RPMI7951 (cell line): ENCODE results near the gene HS3ST4. TPM values are rescaled to one million over a fixed set of nuclear protein-coding genes. Genes with fewer than 3 reads are reported as not detected.

Experiments used
- DNase-seq: peaks from one replicate; pipeline ENCODE4 v3.0.0-alpha.2; 2012; ENCODE audit warnings: low read depth
- total RNA-seq: library from RNA; depleted of rRNA; stranded (reverse); fragments of >200 nt; shearing (Covaris generic); gene quantifications from 2 replicates; pipeline ENCODE4 v1.2.3, GENCODE V29; 2014

The HS3ST4 gene
- total RNA-seq, 1 experiment from 2014 or later = not detected

- DNase-seq = peak; percentile 3
These were observed 132.1 kb downstream of the HS3ST4 start for GRCh38 chr16:25823891-25824290.

- no peak for DNase-seq
These were observed 135.9 kb downstream of the HS3ST4 start for GRCh38 chr16:25827709-25828108.

GRCh38 chr16:25828510-25828909 lies 136.8 kb downstream of the HS3ST4 start:
- DNase-seq = no peak

- DNase-seq = no peak
These were observed 140.5 kb downstream of the HS3ST4 start for GRCh38 chr16:25832291-25832690.

GRCh38 chr16:25834101-25834500 lies 142.3 kb downstream of the HS3ST4 start:
- no peak for DNase-seq

- DNase-seq = no peak
These were observed 143.4 kb downstream of the HS3ST4 start for GRCh38 chr16:25835126-25835525.

- peak; percentile 47 for DNase-seq
These were observed 147.0 kb downstream of the HS3ST4 start for GRCh38 chr16:25838724-25839186.

GRCh38 chr16:25841761-25842160 lies 150.0 kb downstream of the HS3ST4 start:
- DNase-seq = no peak

- no peak for DNase-seq
These were observed 154.1 kb downstream of the HS3ST4 start for GRCh38 chr16:25845901-25846300.

GRCh38 chr16:25854141-25854540 lies 162.4 kb downstream of the HS3ST4 start:
- DNase-seq = no peak

- no peak for DNase-seq
These were observed 163.3 kb downstream of the HS3ST4 start for GRCh38 chr16:25855063-25855462.

- no peak for DNase-seq
These were observed 164.1 kb downstream of the HS3ST4 start for GRCh38 chr16:25855818-25856217.

GRCh38 chr16:25859645-25860044 lies 167.9 kb downstream of the HS3ST4 start:
- DNase-seq = no peak

GRCh38 chr16:25867041-25867440 lies 175.3 kb downstream of the HS3ST4 start:
- DNase-seq = no peak

GRCh38 chr16:25868106-25868505 lies 176.3 kb downstream of the HS3ST4 start:
- DNase-seq = no peak

- DNase-seq = no peak
These were observed 177.1 kb downstream of the HS3ST4 start for GRCh38 chr16:25868706-25869370.

- no peak for DNase-seq
These were observed 180.8 kb downstream of the HS3ST4 start for GRCh38 chr16:25872369-25873070.

GRCh38 chr16:25874196-25874595 lies 182.4 kb downstream of the HS3ST4 start:
- DNase-seq = no peak

GRCh38 chr16:25875956-25876598 lies 184.3 kb downstream of the HS3ST4 start:
- DNase-seq = no peak

- DNase-seq = no peak
These were observed 185.3 kb downstream of the HS3ST4 start for GRCh38 chr16:25877103-25877502.

GRCh38 chr16:25886598-25886997 lies 194.8 kb downstream of the HS3ST4 start:
- no peak for DNase-seq

GRCh38 chr16:25888868-25889267 lies 197.1 kb downstream of the HS3ST4 start:
- no peak for DNase-seq

GRCh38 chr16:25893332-25893731 lies 201.6 kb downstream of the HS3ST4 start:
- DNase-seq = no peak
